Spleen (tissue), 13 donors: ENCODE results near the gene RALB. TPM values are rescaled to one million over a fixed set of nuclear protein-coding genes. Genes with fewer than 3 reads are reported as not detected.
A peak's percentile ranks its signal among the peaks of the same experiment; 100 is the strongest.

Experiments used
- DNase-seq: peaks from one replicate; pipeline ENCODE4 v3.0.0-alpha.2; 2020
- H3K27ac ChIP-seq, 8 donors: fragments of 200-600 bp; sonication (generic) in 7 of 8; 1 replicate in 4 of 8; 2 replicates in 4 of 8; pipeline versions ENCODE4 v1.5.0 to v1.8.0; 2016 to 2021; ENCODE audit warnings: inconsistent platforms in 4 of 8, mild to moderate bottlenecking in 4 of 8, moderate library complexity in 1 of 8
- H3K27me3 ChIP-seq, 7 donors: fragments of 200-600 bp; sonication (generic) in 6 of 7; replicated peaks in 1 of 7; 1 replicate in 4 of 7; 2 replicates in 3 of 7; pipeline versions ENCODE4 v1.5.0 to v1.8.0; 2016 to 2021; ENCODE audit warnings: inconsistent platforms in 3 of 7, mild to moderate bottlenecking in 1 of 7
- H3K36me3 ChIP-seq, 6 donors: fragments of 200-600 bp; sonication (generic) in 5 of 6; 1 replicate in 4 of 6; 2 replicates in 2 of 6; pipeline versions ENCODE4 v1.5.0 to v1.8.0; 2016 to 2021; ENCODE audit warnings: inconsistent platforms in 2 of 6
- H3K4me1 ChIP-seq, 6 donors: fragments of 200-600 bp; sonication (generic) in 5 of 6; 1 replicate in 3 of 6; 2 replicates in 3 of 6; pipeline versions ENCODE4 v1.5.0 to v1.8.0; 2016 to 2021; ENCODE audit warnings: inconsistent platforms in 3 of 6
- H3K4me3 ChIP-seq, 8 donors: fragments of 200-600 bp; sonication (generic) in 7 of 8; 1 replicate in 4 of 8; 2 replicates in 4 of 8; pipeline versions ENCODE4 v1.5.0 to v1.8.0; 2016 to 2021; ENCODE audit warnings: inconsistent platforms in 4 of 8, mild to moderate bottlenecking in 4 of 8, moderate library complexity in 2 of 8
- H3K9me3 ChIP-seq, 8 donors: fragments of 200-600 bp; sonication (generic) in 7 of 8; 1 replicate in 4 of 8; 2 replicates in 4 of 8; pipeline versions ENCODE4 v1.5.0 to v1.8.0; 2016 to 2021; ENCODE audit warnings: inconsistent platforms in 4 of 8
- CTCF ChIP-seq, 11 experiments: fragments of 200-600 bp in 7 of 11; fragments of 450-650 bp in 4 of 11; sonication (generic) in 4 of 11; IDR thresholded peaks in 8 of 11; conservative IDR thresholded peaks in 3 of 11; 1 replicate in 7 of 11; 2 replicates in 4 of 11; pipeline versions ENCODE4 v1.4.0 to v1.8.0; 2016 to 2021; ENCODE audit warnings: antibody characterized with exemption in 11 of 11, inconsistent platforms in 4 of 11, mild to moderate bottlenecking in 1 of 11
- POLR2A ChIP-seq, 3 donors: fragments of 450-650 bp; IDR thresholded peaks; one replicate each; pipeline ENCODE4 v1.5.1; 2017; ENCODE audit warnings: antibody characterized with exemption in 3 of 3, mild to moderate bottlenecking in 1 of 3
- POLR2AphosphoS5 ChIP-seq, 3 donors: sonication (generic); formaldehyde crosslinking; IDR thresholded peaks; one replicate each; pipeline ENCODE4 v1.5.1; 2017; ENCODE audit warnings: antibody characterized with exemption in 3 of 3
- WGBS, 5 donors: extraction: QIAGEN DNeasy Blood & Tissue Kit in 3 of 5; methylation state at CpG; one replicate each; pipeline versions ENCODE4 v1.1.5 to v1.1.7; 2013 to 2018; 5-methylcytosine and 5-hydroxymethylcytosine counted together
- intact Hi-C: fragments of 100-400 bp; cut with DNase I; formaldehyde crosslinking; loops from one replicate; pipeline ENCODE4 v1.15.0; 2023; ENCODE audit warnings: low total_unique reads
- long read RNA-seq, 2 donors: transcript quantifications; one replicate each; lab custom pipeline, GENCODE V29; 2026
- polyA plus RNA-seq, 3 donors: library from polyadenylated mRNA; stranded (reverse); fragments of 200-250 nt; gene quantifications; one replicate each; pipeline ENCODE4 v1.2.1, GENCODE V29; 2013
- total RNA-seq, 7 donors: library from RNA; depleted of rRNA in 3 of 7; stranded (reverse); fragments of >200 nt in 3 of 7; fragmentation: NEBNext Ultra II Directional in 4 of 7; extraction: Animal tissue kit (Norgen Biotek cat#: 25700) in 4 of 7; gene quantifications; one replicate each; pipeline versions ENCODE4 v1.1.0 to v1.2.1, GENCODE V29; 2016 to 2021
- donor health status: healthy with polysubstance abuse.
- donor health status: DM: no; HTN: no; CAD: no; lungs with moderate emphysema.
- donor health status: DM: no; HTN: no; CAD: no.
- donor health status: Bipolar disorder and iron deficiency.
- donor health status: healthy.
- donor health status: DM: no; HTN: no; CAD: no.
- donor health status: DM: yes; HTN: yes; CAD: no.

Gene RALB
- total RNA-seq (100 to 1,000 TPM in 3 of 7 donors, 10 to 100 TPM in 4; 67.2 to 126 (median 96.3) TPM), polyA plus RNA-seq (10 to 100 TPM; 26.6 to 61.5 (median 38.0) TPM)
- long read RNA-seq, donor 1, transcript RALB-203 (5 exons, 1,252 nt): minor isoform, 17 of 66 reads
- long read RNA-seq, donor 1, transcript RALB-201 (5 exons, 2,344 nt): major isoform, 23 of 66 reads
- long read RNA-seq, donor 1, partial matches to known transcripts: 26 of 66 reads
- long read RNA-seq, donor 1, other reads (novel, unspliced or antisense): 0 of 66 reads
- long read RNA-seq, donor 2, transcript RALB-203 (5 exons, 1,252 nt): minor isoform, 6 of 60 reads
- long read RNA-seq, donor 2, transcript RALB-201 (5 exons, 2,344 nt): major isoform, 19 of 60 reads
- long read RNA-seq, donor 2, partial matches to known transcripts: 35 of 60 reads
- long read RNA-seq, donor 2, other reads (novel, unspliced or antisense): 0 of 60 reads

GRCh38 chr2:120252225-120253020 lies at the start of gene RALB:
Gene RALB, plus strand, starts transcription at chr2:120252852. Its CDS starts 25,813 bp downstream, at chr2:120278665.
- DNase-seq: peak; percentile 100
- 0 to 2% (median 1%) methylated on average over 49 to 71 of the region's 71 CpGs for WGBS, 5 donors
- Histone ChIP-seq H3K9me3 (no peaks in the 10 kb centered on the region), H3K4me1 (peaks cover 18 to 69% (median 49%) of the 10 kb centered on the region in 6 donors), H3K4me3 (peak within 1 kb of the TSS; percentile 67 to 95 (median 90)), H3K36me3 (no peaks in the 10 kb centered on the region), H3K27me3 (no peaks in the 10 kb centered on the region), H3K27ac (peak within 1 kb of the TSS; percentile 57 to 100 (median 97))
- intact Hi-C loops: no loop called here
- peak in 1 of 11 experiments; percentile 5 for TF ChIP-seq CTCF (IDR thresholded peaks at IDR 0.05 in 8 of 11, conservative IDR thresholded peaks at IDR 0.05 in 3 of 11)
- peak in 1 of 3 donors; percentile 54 for TF ChIP-seq POLR2A (IDR thresholded peaks at IDR 0.05)
- peak; percentile 88 to 94 (median 91) for TF ChIP-seq POLR2AphosphoS5 (IDR thresholded peaks at IDR 0.05)

- Histone ChIP-seq H3K4me3 (peak overlapping the region in 1 of 8 donors; percentile 23), H3K27ac (peak overlapping the region in 7 of 8 donors; percentile 51 to 91 (median 77)), H3K36me3 (no peaks in the 10 kb centered on the region), H3K9me3 (peaks cover 0 to 6% (median 5%) of the 10 kb centered on the region in 8 donors), H3K4me1 (peaks cover 0 to 43% (median 14%) of the 10 kb centered on the region in 6 donors), H3K27me3 (no peaks in the 10 kb centered on the region)
- 47 to 66% (median 57%) methylated on average over 8 to 10 of the region's 10 CpGs for WGBS, 5 donors
- intact Hi-C loops: no loop called here
- no peak for TF ChIP-seq CTCF (IDR thresholded peaks at IDR 0.05 in 8 of 11, conservative IDR thresholded peaks at IDR 0.05 in 3 of 11)
- TF ChIP-seq POLR2AphosphoS5 (IDR thresholded peaks at IDR 0.05): peak in 2 of 3 donors; percentile 57 to 65
- peak; percentile 84 for DNase-seq
Observed at GRCh38 chr2:120203251-120204021, 49.2 kb upstream of the RALB start.

- no peak for DNase-seq
- Histone ChIP-seq H3K27me3 (no peaks in the 10 kb centered on the region), H3K27ac (peak overlapping the region in 6 of 8 donors; percentile 63 to 91 (median 81)), H3K9me3 (peaks cover 0 to under 1% (median 0%) of the 10 kb centered on the region in 8 donors), H3K4me1 (peaks cover 0 to 43% (median 14%) of the 10 kb centered on the region in 6 donors), H3K4me3 (no peak overlapping the region), H3K36me3 (no peaks in the 10 kb centered on the region)
- 75 to 95% (median 91%) methylated on average over 3 to 5 of the region's 5 CpGs for WGBS, 5 donors
- TF ChIP-seq POLR2A (IDR thresholded peaks at IDR 0.05) (no peak), POLR2AphosphoS5 (IDR thresholded peaks at IDR 0.05) (no peak), CTCF (IDR thresholded peaks at IDR 0.05 in 8 of 11, conservative IDR thresholded peaks at IDR 0.05 in 3 of 11) (no peak)
- intact Hi-C loops: no loop called here
Observed at GRCh38 chr2:120204022-120204405, 48.6 kb upstream of the RALB start.
